Measurements from ENCODE around the gene REV3L.

The REV3L gene

GRCh38 chr6:111361648-111362047 lies 121.4 kb downstream of the REV3L start:
- CTCF ChIA-PET = interaction anchor here (1.0 to 1.8 kb wide), 3 partner anchors 11 to 20 kb away, joined by 3 to 4 read pairs (median 3); no protein-coding TSS in a partner anchor
- no peak for DNase-seq (ENCODE audit: extremely low spot score)
- TF ChIP-seq CTCF (IDR thresholded peaks at IDR 0.05; ENCODE audit: control extremely low read depth, extremely low read depth, low read depth, missing control alignments) = no peak
- POLR2A ChIA-PET = no interaction called here

GRCh38 chr6:111358454-111358853 lies 124.6 kb downstream of the REV3L start:
- POLR2A ChIA-PET = no interaction called here
- no peak for DNase-seq (ENCODE audit: extremely low spot score)
- TF ChIP-seq CTCF (IDR thresholded peaks at IDR 0.05; ENCODE audit: control extremely low read depth, extremely low read depth, low read depth, missing control alignments) = no peak
- CTCF ChIA-PET = interaction anchor here (0.9 to 1.2 kb wide), 3 partner anchors 17 to 120 kb away, joined by 3 to 4 read pairs (median 3); a partner anchor contains a TSS

GRCh38 chr6:111357705-111358104 lies 125.3 kb downstream of the REV3L start:
- no peak for TF ChIP-seq CTCF (IDR thresholded peaks at IDR 0.05; ENCODE audit: control extremely low read depth, extremely low read depth, low read depth, missing control alignments)
- CTCF ChIA-PET = interaction anchor here (0.9 kb wide), 1 partner anchor 16 kb away, joined by 3 read pairs; no protein-coding TSS in a partner anchor
- POLR2A ChIA-PET = no interaction called here
- DNase-seq (ENCODE audit: extremely low spot score) = no peak

GRCh38 chr6:111356551-111356950 lies 126.5 kb downstream of the REV3L start:
- POLR2A ChIA-PET = no interaction called here
- CTCF ChIA-PET = interaction anchor here (1.3 kb wide), 1 partner anchor 10 kb away, joined by 7 read pairs; no protein-coding TSS in a partner anchor
- no peak for TF ChIP-seq CTCF (IDR thresholded peaks at IDR 0.05; ENCODE audit: control extremely low read depth, extremely low read depth, low read depth, missing control alignments)
- DNase-seq (ENCODE audit: extremely low spot score) = no peak

GRCh38 chr6:111354758-111355555 lies 128.1 kb downstream of the REV3L start:
- ChIA-PET CTCF (interaction anchor here (0.8 to 0.9 kb wide), 2 partner anchors 13 to 686 kb away, joined by 3 read pairs; no protein-coding TSS in a partner anchor), POLR2A (no interaction called here)
- DNase-seq (ENCODE audit: extremely low spot score) = no peak
- no peak for TF ChIP-seq CTCF (IDR thresholded peaks at IDR 0.05; ENCODE audit: control extremely low read depth, extremely low read depth, low read depth, missing control alignments)

- DNase-seq (ENCODE audit: extremely low spot score) = no peak
- TF ChIP-seq CTCF (IDR thresholded peaks at IDR 0.05; ENCODE audit: control extremely low read depth, extremely low read depth, low read depth, missing control alignments) = no peak
- ChIA-PET POLR2A (no interaction called here), CTCF (interaction anchor here (0.8 to 0.9 kb wide), 2 partner anchors 12 to 687 kb away, joined by 3 read pairs; no protein-coding TSS in a partner anchor)
Observed at GRCh38 chr6:111353912-111354462, 129.0 kb downstream of the REV3L start.
